ENCODE results near the gene HES4. TPM values are rescaled to one million over a fixed set of nuclear protein-coding genes. Genes with fewer than 3 reads are reported as not detected.
A peak's percentile ranks its signal among the peaks of the same experiment; 100 is the strongest.

The HES4 gene
- total and polyA plus RNA-seq, 7 donors: 2.3 to 21.8 (median 12.3) TPM

- ATAC-seq (no peak), DNase-seq (no peak)
- Histone ChIP-seq H3K9me3 (no peaks in the 10 kb centered on the region), H3K4me3 (no peak overlapping the region), H3K4me1 (peaks cover 16% of the 10 kb centered on the region), H3K36me3 (ENCODE audit: insufficient read depth in 1 of 2, low read depth in 1 of 2) (no peaks in the 10 kb centered on the region), H3K27ac (no peak overlapping the region), H3K27me3 (ENCODE audit: insufficient read depth in 3 of 3, low read length in 2 of 3) (peaks cover 0 to 41% (median 5%) of the 10 kb centered on the region in 3 donors)
- no peak for TF ChIP-seq CTCF (IDR thresholded peaks at IDR 0.05)
- intact Hi-C loops (cut with DNase I): no loop called here
- WGBS, 3 donors: 77 to 84% (median 79%) methylated on average over 15 of the region's 15 CpGs
Measured at GRCh38 chr1:969260-969855, 30.5 kb downstream of the HES4 start.

GRCh38 chr1:967466-968343 lies 32.2 kb downstream of the HES4 start:
- DNase-seq (peak; percentile 12 to 50), ATAC-seq (no peak)
- peaks cover 0 to 35% (median 5%) of the 10 kb centered on the region in 3 donors for H3K27me3 ChIP-seq (ENCODE audit: insufficient read depth in 3 of 3, low read length in 2 of 3)
- intact Hi-C loops (cut with DNase I): no loop called here
- WGBS, 3 donors: 56 to 62% (median 61%) methylated on average over 22 to 23 of the region's 23 CpGs
- no peak for TF ChIP-seq CTCF (IDR thresholded peaks at IDR 0.05)
- H3K4me3 ChIP-seq: no peak overlapping the region
- peaks cover 0 to 5% of the 10 kb centered on the region in 2 donors for H3K36me3 ChIP-seq (ENCODE audit: insufficient read depth in 1 of 2, low read depth in 1 of 2)
- H3K27ac ChIP-seq: no peak overlapping the region
- H3K4me1 ChIP-seq: peaks cover 16% of the 10 kb centered on the region
- H3K9me3 ChIP-seq: no peaks in the 10 kb centered on the region

- Histone ChIP-seq H3K4me3 (peak overlapping the region; percentile 73), H3K27me3 (ENCODE audit: insufficient read depth in 3 of 3, low read length in 2 of 3) (peaks cover 0 to 35% (median 5%) of the 10 kb centered on the region in 3 donors), H3K4me1 (peaks cover 16% of the 10 kb centered on the region), H3K9me3 (no peaks in the 10 kb centered on the region), H3K27ac (no peak overlapping the region), H3K36me3 (ENCODE audit: insufficient read depth in 1 of 2, low read depth in 1 of 2) (peaks cover 0 to 12% of the 10 kb centered on the region in 2 donors)
- intact Hi-C loops (cut with DNase I): no loop called here
- TF ChIP-seq CTCF (IDR thresholded peaks at IDR 0.05): no peak
- DNase-seq (peak; percentile 75 to 82), ATAC-seq (peak; percentile 67 to 78 (median 74))
- WGBS, 3 donors: 0 to 1% (median 1%) methylated on average over 40 to 60 of the region's 60 CpGs
Measured at GRCh38 chr1:966704-967300, 33.1 kb downstream of the HES4 start.

GRCh38 chr1:966135-966703 lies 33.7 kb downstream of the HES4 start, which contains the start of gene PLEKHN1:
TSS of gene PLEKHN1 (plus strand) at chr1:966482. CDS start at chr1:966532, 50 bp downstream.
- peak; percentile 6 to 18 (median 14) for ATAC-seq
- H3K27ac ChIP-seq: no peak within 1 kb of the TSS

More at GRCh38 chr1:966135-966703, 33.7 kb downstream of the HES4 start, which contains the start of gene PLEKHN1:
- intact Hi-C loops (cut with DNase I): no loop called here
- Histone ChIP-seq H3K4me3 (peak within 1 kb of the TSS; percentile 73), H3K27me3 (ENCODE audit: insufficient read depth in 3 of 3, low read length in 2 of 3) (peaks cover 0 to 35% (median 5%) of the 10 kb centered on the region in 3 donors), H3K4me1 (peaks cover 20% of the 10 kb centered on the region), H3K9me3 (no peaks in the 10 kb centered on the region), H3K36me3 (ENCODE audit: insufficient read depth in 1 of 2, low read depth in 1 of 2) (peaks cover 0 to 12% of the 10 kb centered on the region in 2 donors)
- 11 to 14% (median 14%) methylated on average over 25 to 31 of the region's 31 CpGs for WGBS, 3 donors
- peak; percentile 22 to 53 for DNase-seq
- no peak for TF ChIP-seq CTCF (IDR thresholded peaks at IDR 0.05)

All from psoas muscle (tissue), 8 donors.